HepG2 (cell line): Measurements from ENCODE around the gene TAF6L. TPM values are rescaled to one million over a fixed set of nuclear protein-coding genes. Genes with fewer than 3 reads are reported as not detected.

Experiments used
- AKAP8 ChIP-seq: sonication (generic); formaldehyde crosslinking; IDR thresholded peaks from 2 replicates; pipeline ENCODE4 v1.5.1; 2020; ENCODE audit warnings: mild to moderate bottlenecking, missing genetic modification reagents
- ARID3A ChIP-seq: IDR thresholded peaks from 2 replicates; pipeline ENCODE4 v1.6.1; 2012; ENCODE audit warnings: low read depth, low read length, improper control_type of control experiment
- CHD2 ChIP-seq: IDR thresholded peaks from 2 replicates; pipeline ENCODE4 v1.6.1; 2011; ENCODE audit warnings: low read depth, low read length, improper control_type of control experiment
- FLYWCH1 ChIP-seq: sonication (generic); formaldehyde crosslinking; IDR thresholded peaks from 2 replicates; pipeline ENCODE4 v1.8.1; 2023; ENCODE audit warnings: mild to moderate bottlenecking, missing genetic modification reagents
- FOSL2 ChIP-seq: sonication (generic); formaldehyde crosslinking; IDR thresholded peaks from 2 replicates; pipeline ENCODE4 v1.4.0; 2020; ENCODE audit warnings: missing genetic modification reagents
- KDM3A ChIP-seq: IDR thresholded peaks from 2 replicates; pipeline ENCODE4 v1.6.1; 2018; ENCODE audit warnings: low read depth, missing compliant biosample characterization
- KLF11 ChIP-seq: IDR thresholded peaks from 2 replicates; pipeline ENCODE4 v1.6.1; 2016; ENCODE audit warnings: missing compliant biosample characterization
- KLF13 ChIP-seq: sonication (generic); formaldehyde crosslinking; IDR thresholded peaks from 2 replicates; pipeline ENCODE4 v1.4.0; 2020; ENCODE audit warnings: mild to moderate bottlenecking, missing genetic modification reagents
- MLX ChIP-seq: IDR thresholded peaks from 2 replicates; pipeline ENCODE4 v1.6.1; 2016
- MTF2 ChIP-seq: sonication (generic); formaldehyde crosslinking; IDR thresholded peaks from 2 replicates; pipeline ENCODE4 v1.5.0; 2020; ENCODE audit warnings: missing genetic modification reagents, borderline replicate concordance
- MYC ChIP-seq: sonication (generic); formaldehyde crosslinking; IDR thresholded peaks from 2 replicates; pipeline ENCODE4 v1.9.0; 2021; ENCODE audit warnings: missing genetic modification reagents, borderline replicate concordance
- NFYB ChIP-seq: sonication (generic); formaldehyde crosslinking; IDR thresholded peaks from 2 replicates; pipeline ENCODE4 v1.4.0; 2020; ENCODE audit warnings: missing genetic modification reagents
- NR2F1 ChIP-seq, 2 experiments: fragments of 450-650 bp in 1 of 2; formaldehyde crosslinking in 1 of 2; IDR thresholded peaks; 2 replicates each; pipeline versions ENCODE4 v1.5.0 to v1.6.1; 2016 to 2020; ENCODE audit warnings: mild to moderate bottlenecking in 1 of 2, missing compliant biosample characterization in 1 of 2, missing genetic modification reagents in 1 of 2, moderate library complexity in 1 of 2
- POLR2G ChIP-seq: fragments of 200-400 bp; formaldehyde crosslinking; IDR thresholded peaks from 2 replicates; pipeline ENCODE4 v1.6.1; 2018; ENCODE audit warnings: mild to moderate bottlenecking, low read depth, low read length, moderate library complexity
- SMARCE1 ChIP-seq: fragments of 450-650 bp; IDR thresholded peaks from 2 replicates; pipeline ENCODE4 v1.6.1; 2017; ENCODE audit warnings: borderline replicate concordance
- SNRNP70 ChIP-seq: fragments of 200-400 bp; formaldehyde crosslinking; IDR thresholded peaks from 2 replicates; pipeline ENCODE4 v1.6.1; 2017; ENCODE audit warnings: mild to moderate bottlenecking, low read depth, low read length, moderate library complexity
- TFE3 ChIP-seq: IDR thresholded peaks from 2 replicates; pipeline ENCODE4 v1.6.1; 2016
- ZBTB1 ChIP-seq: sonication (generic); formaldehyde crosslinking; IDR thresholded peaks from 2 replicates; pipeline ENCODE4 v1.4.0; 2020; ENCODE audit warnings: missing genetic modification reagents, borderline replicate concordance
- ZBTB20 ChIP-seq: sonication (generic); formaldehyde crosslinking; IDR thresholded peaks from 2 replicates; pipeline ENCODE4 v1.8.1; 2023; ENCODE audit warnings: missing genetic modification reagents, low read depth, mild to moderate bottlenecking, borderline replicate concordance
- ZBTB25 ChIP-seq: IDR thresholded peaks from 2 replicates; pipeline ENCODE4 v1.6.1; 2018; ENCODE audit warnings: missing genetic modification reagents
- ZBTB42 ChIP-seq: sonication (generic); formaldehyde crosslinking; IDR thresholded peaks from 2 replicates; pipeline ENCODE4 v1.5.0; 2020; ENCODE audit warnings: mild to moderate bottlenecking, missing genetic modification reagents
- ZNF280D ChIP-seq: sonication (generic); formaldehyde crosslinking; IDR thresholded peaks from 2 replicates; pipeline ENCODE4 v1.5.1; 2020; ENCODE audit warnings: mild to moderate bottlenecking, missing genetic modification reagents
- ZSCAN12 ChIP-seq: sonication (generic); formaldehyde crosslinking; IDR thresholded peaks from 2 replicates; pipeline ENCODE4 v1.9.0; 2021; ENCODE audit warnings: mild to moderate bottlenecking, missing genetic modification reagents
- polyA plus RNA-seq, 8 experiments: library from polyadenylated mRNA; depleted of rRNA in 3 of 8; stranded (reverse) in 7 of 8; unstranded in 1 of 8; fragments of >200 nt; fragmentation: Illumina TruSeq in 4 of 8; extraction: Trizol in 4 of 8; gene quantifications; 2 replicates each; pipeline versions ENCODE4 v1.2.1 to v1.2.3, GENCODE V29; 2011 to 2016; ENCODE audit warnings: low read depth in 4 of 8, missing spikeins in 1 of 8, mixed read lengths in 1 of 8; ENCODE audit not compliant: insufficient read depth in 1 of 8
- total RNA-seq, 5 experiments: library from RNA; depleted of rRNA; stranded (reverse); fragments of >200 nt; fragmentation: Illumina TruSeq; extraction: Trizol; gene quantifications; 2 replicates each; pipeline ENCODE4 v1.2.3, GENCODE V29; 2016; ENCODE audit warnings: low read depth in 1 of 5

Gene TAF6L
- total and polyA plus RNA-seq, 2 of the 13 experiments (the other 11 are each of a cell fraction or from before 2014, with no cell fraction given): 12.6 to 19.4 TPM

- TF ChIP-seq TFE3 (CRISPR knock-in tag) (peak; percentile 54), MYC (CRISPR knock-in tag) (peak; percentile 60; the same call in 1 of the 2 replicates), ZSCAN12 (no peak), KLF13 (CRISPR knock-in tag) (no peak; the same call in 1 of the 2 replicates), SNRNP70 (no peak), MTF2 (CRISPR knock-in tag) (peak; percentile 73; the same call in 1 of the 2 replicates), AKAP8 (CRISPR knock-in tag) (peak; percentile 95), ZNF280D (CRISPR knock-in tag) (no peak; the same call in 1 of the 2 replicates), MLX (no peak), ZBTB42 (CRISPR knock-in tag) (no peak), NR2F1 (CRISPR knock-in tag; IDR thresholded peaks at IDR 0.05) (no peak), KLF11 (CRISPR knock-in tag) (0 out of 2 replicates have a peak, but pooled peaks have one; percentile 43), ZBTB20 (0 out of 2 replicates have a peak, but pooled peaks have one; percentile 35), SMARCE1 (no peak), KDM3A (CRISPR knock-in tag) (peak; percentile 61; the same call in 1 of the 2 replicates), NFYB (CRISPR knock-in tag) (peak; percentile 22; the same call in 1 of the 2 replicates), FOSL2 (CRISPR knock-in tag) (peak; percentile 32; the same call in 1 of the 2 replicates), FLYWCH1 (CRISPR knock-in tag) (no peak), CHD2 (no peak), ZBTB25 (CRISPR knock-in tag) (no peak), ZBTB1 (CRISPR knock-in tag) (0 out of 2 replicates have a peak, but pooled peaks have one; percentile 30), ARID3A (no peak), POLR2G (peak; percentile 96)
These were observed 20.5 kb downstream of the TAF6L start, which contains the start of gene TMEM223 (continued) for GRCh38 chr11:62791501-62792201.
